ENCODE measurements around the gene PPP2R2D.

PPP2R2D gene

GRCh38 chr10:131954356-131954965, 53.7 kb downstream of the PPP2R2D start:
- no peak for DNase-seq

- DNase-seq, result no peak
Measured at GRCh38 chr10:131955591-131956340, 55.0 kb downstream of the PPP2R2D start.

GRCh38 chr10:131959841-131960240, 59.0 kb downstream of the PPP2R2D start:
- no peak for DNase-seq

- DNase-seq, result no peak
Measured at GRCh38 chr10:131960631-131961046, 59.8 kb downstream of the PPP2R2D start.

- no peak for DNase-seq
Measured at GRCh38 chr10:131961047-131961776, 60.4 kb downstream of the PPP2R2D start.

GRCh38 chr10:131961777-131962662, 61.2 kb downstream of the PPP2R2D start:
- no peak for DNase-seq

- no peak for DNase-seq
Measured at GRCh38 chr10:131963350-131963749, 62.5 kb downstream of the PPP2R2D start.

GRCh38 chr10:131963811-131964210, 63.0 kb downstream of the PPP2R2D start:
- DNase-seq, result no peak

GRCh38 chr10:131964298-131964697, 63.5 kb downstream of the PPP2R2D start:
- no peak for DNase-seq

GRCh38 chr10:131968949-131969348, 68.1 kb downstream of the PPP2R2D start:
- no peak for DNase-seq

GRCh38 chr10:131970946-131971345, 70.1 kb downstream of the PPP2R2D start:
- DNase-seq, result no peak

- no peak for DNase-seq
Measured at GRCh38 chr10:131971591-131971990, 70.8 kb downstream of the PPP2R2D start.

GRCh38 chr10:131972474-131973071, 71.8 kb downstream of the PPP2R2D start:
- DNase-seq, result peak; percentile 11

- DNase-seq, result no peak
Measured at GRCh38 chr10:131973160-131973951, 72.5 kb downstream of the PPP2R2D start.

GRCh38 chr10:131974034-131974817, 73.4 kb downstream of the PPP2R2D start:
- no peak for DNase-seq

- no peak for DNase-seq
Measured at GRCh38 chr10:131975003-131975402, 74.2 kb downstream of the PPP2R2D start.

GRCh38 chr10:131975796-131976195, 75.0 kb downstream of the PPP2R2D start:
- no peak for DNase-seq

- DNase-seq, result peak; percentile 57
Measured at GRCh38 chr10:131977323-131978096, 76.7 kb downstream of the PPP2R2D start.

- DNase-seq, result no peak
Measured at GRCh38 chr10:131978366-131978765, 77.6 kb downstream of the PPP2R2D start.

GRCh38 chr10:131978851-131979250, 78.0 kb downstream of the PPP2R2D start:
- DNase-seq, result no peak
